PC-9 (cell line): ENCODE results near the gene STX5. TPM values are rescaled to one million over a fixed set of nuclear protein-coding genes. Genes with fewer than 3 reads are reported as not detected.

Source experiments
- BruUV-seq: library from RNA; stranded (reverse); fragments of 400-500 nt; replicated peaks from 2 replicates; lab custom pipeline; 2021; lab: Mats Ljungman, UMichigan
- CTCF ChIA-PET: fragments of 300-600 bp; sonication (Branson Sonifier 250); formaldehyde crosslinking; loops from one replicate; lab custom pipeline; 2022; ENCODE audit warnings: antibody characterized with exemption; lab: Charles Lee
- POLR2A ChIA-PET: fragments of 300-600 bp; sonication (Branson Sonifier 250); formaldehyde crosslinking; loops from one replicate; lab custom pipeline; 2022; ENCODE audit warnings: antibody characterized with exemption; ENCODE audit not compliant: unreplicated experiment; lab: Charles Lee
- DNase-seq, 2 experiments: peaks; one replicate each; pipeline versions ENCODE4 v3.0.0 to v3.0.0-alpha.2; 2015 to 2022; ENCODE audit warnings: mixed read lengths in 1 of 2
- H2AFZ ChIP-seq: fragments of 200-600 bp; sonication (generic); 2 replicates; pipeline ENCODE4 v1.8.1; 2017; ENCODE audit warnings: antibody characterized with exemption
- H3F3A ChIP-seq: fragments of 200-600 bp; sonication (generic); 2 replicates; pipeline ENCODE4 v1.8.1; 2017; ENCODE audit warnings: antibody characterized with exemption, mild to moderate bottlenecking, low read depth; ENCODE audit not compliant: insufficient read depth
- H3K27ac ChIP-seq: fragments of 200-600 bp; sonication (generic); 2 replicates; pipeline ENCODE4 v1.6.1; 2016; ENCODE audit warnings: mixed run types
- H3K27me3 ChIP-seq: fragments of 200-600 bp; sonication (generic); 2 replicates; pipeline ENCODE4 v1.6.1; 2016; ENCODE audit warnings: low read depth, mixed run types; ENCODE audit not compliant: insufficient read depth
- H3K36me3 ChIP-seq: fragments of 200-600 bp; sonication (generic); 2 replicates; pipeline ENCODE4 v1.6.1; 2016; ENCODE audit warnings: low read depth, mixed run types
- H3K4me1 ChIP-seq: fragments of 200-600 bp; sonication (generic); replicated peaks from 2 replicates; pipeline ENCODE4 v1.6.1; 2016; ENCODE audit warnings: mixed run types; ENCODE audit not compliant: insufficient read depth
- H3K4me2 ChIP-seq: fragments of 200-600 bp; sonication (generic); 2 replicates; pipeline ENCODE4 v1.6.1; 2017; ENCODE audit warnings: mixed run types
- H3K4me3 ChIP-seq: fragments of 200-600 bp; sonication (generic); 2 replicates; pipeline ENCODE4 v1.6.1; 2016; ENCODE audit warnings: mixed run types
- H3K79me2 ChIP-seq: fragments of 200-600 bp; sonication (generic); 2 replicates; pipeline ENCODE4 v1.6.1; 2017; ENCODE audit warnings: low read depth, mixed run types
- H3K9me2 ChIP-seq: fragments of 200-600 bp; sonication (generic); 2 replicates; pipeline ENCODE4 v1.8.1; 2017; ENCODE audit warnings: mild to moderate bottlenecking; ENCODE audit not compliant: insufficient read depth
- H3K9me3 ChIP-seq: fragments of 200-600 bp; sonication (generic); 2 replicates; pipeline ENCODE4 v1.8.1; 2016; ENCODE audit warnings: low read depth; ENCODE audit not compliant: insufficient read depth
- H4K20me1 ChIP-seq: fragments of 200-600 bp; sonication (generic); 2 replicates; pipeline ENCODE4 v1.8.1; 2017; ENCODE audit not compliant: insufficient read depth
- EZH2 ChIP-seq: fragments of 200-600 bp; sonication (generic); IDR thresholded peaks from 2 replicates; pipeline ENCODE4 v1.8.0; 2017; ENCODE audit warnings: antibody characterized with exemption, low read depth
- intact Hi-C: fragments of 100-400 bp; cut with micrococcal nuclease; formaldehyde crosslinking; loops from one replicate; pipeline ENCODE4 v1.10.0; 2022; ENCODE audit not compliant: unreplicated experiment
- total RNA-seq: library from RNA; stranded (reverse); gene quantifications from 2 replicates; pipeline ENCODE4 v1.2.3, GENCODE V29; 2021
- TF ChIP-seq, protein P1 (sequence below): fragments of 200-600 bp; sonication (generic); conservative IDR thresholded peaks from 2 replicates; pipeline ENCODE4 v1.6.1; 2017; ENCODE audit warnings: mixed run types, antibody characterized with exemption, mild to moderate bottlenecking, moderate library complexity

Gene STX5
- total RNA-seq, 1 experiment from 2014 or later, result 65.8 TPM

DNA sequence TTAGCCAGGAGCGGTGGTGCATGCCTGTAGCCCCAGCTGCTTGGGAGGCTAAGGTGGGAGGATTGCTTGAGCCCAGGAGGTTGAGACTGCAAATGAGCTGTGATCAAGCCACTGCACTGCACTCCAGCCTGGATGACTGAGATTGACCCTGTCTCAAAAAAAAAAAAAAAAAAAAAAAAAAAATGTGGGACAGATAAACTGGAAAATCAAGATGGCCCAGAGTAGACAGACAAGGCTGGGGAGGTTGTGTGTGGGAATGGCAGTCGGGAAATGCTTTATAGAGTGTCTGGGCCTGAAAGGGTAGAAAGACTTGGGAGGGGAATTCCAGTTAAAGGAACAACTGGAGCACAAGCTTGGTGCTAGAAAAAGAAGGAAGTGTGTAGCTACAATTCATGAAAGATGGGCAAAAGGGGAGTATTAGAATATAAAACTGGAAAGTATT is 25.7 kb upstream of the STX5 start:
- no peak for TF ChIP-seq EZH2
- TF ChIP-seq, protein P1, sequence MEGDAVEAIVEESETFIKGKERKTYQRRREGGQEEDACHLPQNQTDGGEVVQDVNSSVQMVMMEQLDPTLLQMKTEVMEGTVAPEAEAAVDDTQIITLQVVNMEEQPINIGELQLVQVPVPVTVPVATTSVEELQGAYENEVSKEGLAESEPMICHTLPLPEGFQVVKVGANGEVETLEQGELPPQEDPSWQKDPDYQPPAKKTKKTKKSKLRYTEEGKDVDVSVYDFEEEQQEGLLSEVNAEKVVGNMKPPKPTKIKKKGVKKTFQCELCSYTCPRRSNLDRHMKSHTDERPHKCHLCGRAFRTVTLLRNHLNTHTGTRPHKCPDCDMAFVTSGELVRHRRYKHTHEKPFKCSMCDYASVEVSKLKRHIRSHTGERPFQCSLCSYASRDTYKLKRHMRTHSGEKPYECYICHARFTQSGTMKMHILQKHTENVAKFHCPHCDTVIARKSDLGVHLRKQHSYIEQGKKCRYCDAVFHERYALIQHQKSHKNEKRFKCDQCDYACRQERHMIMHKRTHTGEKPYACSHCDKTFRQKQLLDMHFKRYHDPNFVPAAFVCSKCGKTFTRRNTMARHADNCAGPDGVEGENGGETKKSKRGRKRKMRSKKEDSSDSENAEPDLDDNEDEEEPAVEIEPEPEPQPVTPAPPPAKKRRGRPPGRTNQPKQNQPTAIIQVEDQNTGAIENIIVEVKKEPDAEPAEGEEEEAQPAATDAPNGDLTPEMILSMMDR, result no peak
- Histone ChIP-seq H3K4me1 (peaks cover 24% of the 10 kb centered on the region), H3K4me3 (peak overlapping the region; percentile 97), H3K27me3 (no peaks in the 10 kb centered on the region), H3K36me3 (peaks cover 30% of the 10 kb centered on the region), H4K20me1 (peaks cover 28% of the 10 kb centered on the region), H3K79me2 (peaks cover 96% of the 10 kb centered on the region), H3K9me2 (no peaks in the 10 kb centered on the region), H2AFZ (peak overlapping the region; percentile 7; the same call in 1 of the 2 replicates), H3F3A (peaks cover 64% of the 10 kb centered on the region), H3K27ac (peak overlapping the region; percentile 85), H3K9me3 (no peaks in the 10 kb centered on the region), H3K4me2 (peak overlapping the region; percentile 90)
- intact Hi-C loops, result loop anchor here (2.0 to 5.0 kb wide), 2 partner anchors 131 to 890 kb away; partner anchors contain the start of genes FTH1 and HNRNPUL2
- peak; percentile 49 to 79 for DNase-seq
- ChIA-PET POLR2A (interaction anchor here (0.6 to 2.7 kb wide), 7 partner anchors 17 to 266 kb away, joined by 3 to 39 read pairs (median 10); partner anchors contain the start of genes C11orf98, CSKMT and ZBTB3), CTCF (interaction anchor here (0.6 to 1.3 kb wide), 4 partner anchors 71 to 1496 kb away, joined by 3 to 18 read pairs (median 5); partner anchors contain the start of genes CYB561A3 and TMEM179B)
- no TSS peak for BruUV-seq

DNA sequence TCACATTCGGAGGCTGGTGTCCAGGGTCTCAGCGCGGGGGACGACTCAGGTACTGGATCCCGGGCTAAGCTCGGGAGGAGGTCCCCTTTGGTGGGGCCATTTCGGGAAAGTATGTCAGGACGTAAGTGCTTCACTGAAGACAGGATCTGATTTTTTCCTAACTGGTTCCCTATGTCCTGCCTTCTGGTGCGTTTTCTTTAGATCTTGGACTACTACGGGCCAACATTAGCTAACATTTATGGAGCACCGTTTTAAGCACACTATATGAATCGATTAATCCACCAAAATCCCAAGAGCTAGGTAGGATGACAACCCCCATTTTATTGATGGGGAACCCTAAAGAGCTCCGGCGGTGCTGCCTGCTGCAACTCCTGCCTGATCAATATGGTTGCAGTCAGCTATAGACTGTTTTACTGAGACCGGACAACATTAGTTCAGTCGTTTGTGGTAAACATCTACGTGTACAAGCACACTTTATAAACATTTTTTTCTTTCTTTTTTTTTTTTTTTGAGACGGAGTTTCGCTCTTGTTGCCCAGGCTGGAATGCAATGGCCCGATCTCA is 24.6 kb upstream of the STX5 start:
- Histone ChIP-seq H4K20me1 (peaks cover 39% of the 10 kb centered on the region), H3K27me3 (no peaks in the 10 kb centered on the region), H3K9me3 (no peaks in the 10 kb centered on the region), H3K4me3 (peak overlapping the region; percentile 97), H3K27ac (peak overlapping the region; percentile 85), H3F3A (peaks cover 65% of the 10 kb centered on the region), H3K79me2 (peaks cover 93% of the 10 kb centered on the region), H2AFZ (peak overlapping the region; percentile 84), H3K9me2 (no peaks in the 10 kb centered on the region), H3K4me2 (peak overlapping the region; percentile 90), H3K4me1 (peaks cover 36% of the 10 kb centered on the region), H3K36me3 (peaks cover 39% of the 10 kb centered on the region)
- ChIA-PET CTCF (no interaction called here), POLR2A (interaction anchor here (0.6 to 2.7 kb wide), 9 partner anchors 15 to 1328 kb away, joined by 4 to 39 read pairs (median 8); partner anchors contain the start of genes STX5, TMEM179B and TUT1)
- TSS peak; percentile 73 for BruUV-seq
- intact Hi-C loops, result loop anchor here (1.0 to 5.0 kb wide), 3 partner anchors 15 to 889 kb away; partner anchors contain the start of genes FTH1 and HNRNPUL2
- TF ChIP-seq EZH2, result no peak
- TF ChIP-seq, protein P1, result no peak
- DNase-seq, result no peak

DNA sequence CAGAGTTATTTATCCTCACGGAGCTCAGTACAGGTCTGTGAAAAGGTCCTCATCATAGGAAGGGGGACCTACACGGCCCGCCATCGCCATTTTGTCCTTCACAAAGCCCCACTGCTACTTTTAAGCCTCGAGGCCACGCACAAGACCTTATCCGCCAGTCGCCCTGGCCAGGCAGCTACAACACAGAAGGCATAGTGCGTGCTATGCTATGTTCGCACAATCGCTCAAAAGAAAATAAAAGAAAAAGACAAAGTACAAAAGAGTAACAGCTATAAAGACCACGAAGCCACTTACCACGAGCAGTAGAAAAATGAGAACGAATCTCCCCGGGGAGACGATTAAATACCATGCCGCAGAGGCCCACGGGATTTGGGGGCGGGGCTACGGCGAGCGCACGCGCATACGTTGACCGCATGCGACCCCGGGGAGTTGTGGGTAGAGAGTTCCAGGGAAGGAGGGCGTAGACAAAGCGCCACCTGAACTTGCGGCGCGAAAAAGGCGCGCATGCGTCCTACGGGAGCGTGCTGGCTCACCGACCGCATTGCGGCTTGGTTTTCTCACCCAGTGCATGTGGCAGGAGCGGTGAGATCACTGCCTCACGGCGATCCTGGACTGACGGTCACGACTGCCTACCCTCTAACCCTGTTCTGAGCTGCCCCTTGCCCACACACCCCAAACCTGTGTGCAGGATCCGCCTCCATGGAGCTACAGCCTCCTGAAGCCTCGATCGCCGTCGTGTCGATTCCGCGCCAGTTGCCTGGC is 23.9 kb upstream of the STX5 start:
- intact Hi-C loops, result loop anchor here (1.0 to 5.0 kb wide), 3 partner anchors 14 to 888 kb away; partner anchors contain the start of genes FTH1 and HNRNPUL2
- ChIA-PET POLR2A (interaction anchor here (0.6 to 2.7 kb wide), 16 partner anchors 14 to 1064 kb away, joined by 3 to 39 read pairs (median 4); partner anchors contain the start of genes HNRNPUL2, STX5, TAF6L and TMEM179B), CTCF (interaction anchor here (0.6 to 1.0 kb wide), 3 partner anchors 176 to 316 kb away, joined by 4 to 8 read pairs (median 8); partner anchors contain the start of gene GANAB)
- no TSS peak for BruUV-seq
- peaks cover 65% of the 10 kb centered on the region for H3F3A ChIP-seq
- TF ChIP-seq EZH2, result no peak
- TF ChIP-seq, protein P1, result no peak
- peak overlapping the region; percentile 84 for H2AFZ ChIP-seq
- peaks cover 39% of the 10 kb centered on the region for H3K36me3 ChIP-seq
- no peaks in the 10 kb centered on the region for H3K9me2 ChIP-seq
- no peaks in the 10 kb centered on the region for H3K9me3 ChIP-seq
- H3K79me2 ChIP-seq, result peaks cover 87% of the 10 kb centered on the region
- peak; percentile 98 to 99 for DNase-seq
- no peaks in the 10 kb centered on the region for H3K27me3 ChIP-seq
- peak overlapping the region; percentile 97 for H3K4me3 ChIP-seq
- peak overlapping the region; percentile 85 for H3K27ac ChIP-seq
- peaks cover 40% of the 10 kb centered on the region for H4K20me1 ChIP-seq
- H3K4me2 ChIP-seq, result peak overlapping the region; percentile 90
- peaks cover 37% of the 10 kb centered on the region for H3K4me1 ChIP-seq
